IMR-90 (cell line): Measurements from ENCODE around the gene ZNF302. TPM values are rescaled to one million over a fixed set of nuclear protein-coding genes. Genes with fewer than 3 reads are reported as not detected.

Source experiments
- ATAC-seq: fragments of 200-7000 bp; cut with Tn5 transposase; 2 replicates; pipeline ENCODE4 v1.9.1; 2020; ENCODE audit warnings: low read depth, mild to moderate bottlenecking, moderate library complexity
- BruUV-seq: library from RNA; stranded (reverse); fragments of 400-500 nt; replicated peaks from 2 replicates; lab custom pipeline; 2021; lab: Mats Ljungman, UMichigan
- CTCF ChIA-PET: fragments of 300-600 bp; formaldehyde crosslinking; extraction: SDS; loops from one replicate; lab custom pipeline; 2021; ENCODE audit warnings: antibody characterized with exemption; lab: Yijun Ruan, JAX
- POLR2A ChIA-PET: fragments of 300-600 bp; sonication (Branson Sonifier 250); formaldehyde crosslinking; loops from one replicate; lab custom pipeline; 2022; ENCODE audit warnings: antibody characterized with exemption; ENCODE audit not compliant: unreplicated experiment; lab: Charles Lee
- DNase-seq: peaks from one replicate; pipeline ENCODE4 v3.0.0; 2013
- H2AFZ ChIP-seq: replicated peaks from 2 replicates; pipeline ENCODE3; 2013; ENCODE audit warnings: low read length, mild to moderate bottlenecking; ENCODE audit not compliant: poor library complexity
- H2AK5ac ChIP-seq: 2 replicates; pipeline ENCODE4 v1.6.1; 2013; ENCODE audit warnings: low read depth, low read length, inconsistent platforms
- H2AK9ac ChIP-seq: replicated peaks from 2 replicates; pipeline ENCODE3; 2013; ENCODE audit warnings: mild to moderate bottlenecking, low read depth, low read length, moderate library complexity; ENCODE audit not compliant: poor library complexity
- H2BK120ac ChIP-seq: 2 replicates; pipeline ENCODE4 v1.6.1; 2013; ENCODE audit warnings: low read depth, low read length, inconsistent platforms
- H2BK15ac ChIP-seq: 3 replicates; pipeline ENCODE4 v1.6.1; 2013; ENCODE audit warnings: low read depth, low read length, inconsistent platforms
- H2BK20ac ChIP-seq: 2 replicates; pipeline ENCODE4 v1.6.1; 2013; ENCODE audit warnings: low read depth, mild to moderate bottlenecking, inconsistent platforms, low read length, moderate library complexity
- H2BK5ac ChIP-seq: 2 replicates; pipeline ENCODE4 v1.6.1; 2013; ENCODE audit warnings: mild to moderate bottlenecking, low read depth, low read length, inconsistent platforms; ENCODE audit not compliant: poor library complexity, severe bottlenecking
- H3K14ac ChIP-seq: replicated peaks from 2 replicates; pipeline ENCODE4 v1.6.1; 2013; ENCODE audit warnings: low read depth, low read length, inconsistent platforms
- H3K18ac ChIP-seq: 2 replicates; pipeline ENCODE4 v1.6.1; 2013; ENCODE audit warnings: low read depth, low read length, control low read depth
- H3K23ac ChIP-seq: 2 replicates; pipeline ENCODE4 v1.6.1; 2013; ENCODE audit warnings: low read depth, low read length, inconsistent platforms
- H3K27ac ChIP-seq: 2 replicates; pipeline ENCODE4 v1.5.1; 2013; ENCODE audit warnings: mild to moderate bottlenecking, control low read depth, low read length; ENCODE audit not compliant: insufficient read depth
- H3K27me3 ChIP-seq: 2 replicates; pipeline ENCODE4 v1.6.1; 2013; ENCODE audit warnings: low read length; ENCODE audit not compliant: control insufficient read depth, insufficient read depth
- H3K36me3 ChIP-seq: 2 replicates; pipeline ENCODE4 v1.6.1; 2013; ENCODE audit warnings: low read length, mixed read lengths; ENCODE audit not compliant: control insufficient read depth, insufficient read depth
- H3K4ac ChIP-seq: 2 replicates; pipeline ENCODE4 v1.6.1; 2013; ENCODE audit warnings: low read depth, low read length, inconsistent platforms
- H3K4me1 ChIP-seq: 2 replicates; pipeline ENCODE4 v1.6.1; 2013; ENCODE audit warnings: low read length, mixed read lengths; ENCODE audit not compliant: control insufficient read depth, insufficient read depth
- H3K4me2 ChIP-seq: 2 replicates; pipeline ENCODE4 v1.6.1; 2013; ENCODE audit warnings: low read depth, mild to moderate bottlenecking, control low read depth, low read length, moderate library complexity
- H3K4me3 ChIP-seq: 2 replicates; pipeline ENCODE4 v1.5.1; 2013; ENCODE audit warnings: low read depth, mild to moderate bottlenecking, control low read depth, low read length, moderate library complexity; ENCODE audit not compliant: insufficient read depth
- H3K56ac ChIP-seq: 2 replicates; pipeline ENCODE4 v1.6.1; 2013; ENCODE audit warnings: low read length, inconsistent platforms; ENCODE audit not compliant: insufficient read depth; ENCODE audit errors: extremely low read depth
- H3K79me1 ChIP-seq, 2 experiments: 2 replicates each; pipeline ENCODE4 v1.6.1; 2013; ENCODE audit warnings: low read length in 2 of 2, inconsistent platforms in 1 of 2, low read depth in 1 of 2
- H3K9ac ChIP-seq: 2 replicates; pipeline ENCODE4 v1.6.1; 2013; ENCODE audit warnings: low read depth, low read length, control low read depth
- H3K9me1 ChIP-seq: 2 replicates; pipeline ENCODE4 v1.6.1; 2013; ENCODE audit warnings: low read length, inconsistent platforms; ENCODE audit not compliant: insufficient read depth
- H3K9me3 ChIP-seq: 2 replicates; pipeline ENCODE4 v1.6.1; 2013; ENCODE audit warnings: low read length; ENCODE audit not compliant: control insufficient read depth, insufficient read depth
- H4K20me1 ChIP-seq: 2 replicates; pipeline ENCODE4 v1.6.1; 2013; ENCODE audit warnings: low read length, inconsistent platforms; ENCODE audit not compliant: insufficient read depth
- H4K5ac ChIP-seq: 2 replicates; pipeline ENCODE4 v1.6.1; 2013; ENCODE audit warnings: mild to moderate bottlenecking, low read depth, low read length, control low read depth
- H4K8ac ChIP-seq, 2 experiments: 2 replicates each; pipeline ENCODE4 v1.6.1; 2013; ENCODE audit warnings: low read depth in 2 of 2, low read length in 2 of 2, control low read depth in 1 of 2, inconsistent platforms in 1 of 2
- H4K91ac ChIP-seq: 2 replicates; pipeline ENCODE4 v1.6.1; 2013; ENCODE audit warnings: low read depth, low read length, inconsistent platforms; ENCODE audit not compliant: insufficient read depth
- CHD1 ChIP-seq: IDR thresholded peaks from 2 replicates; pipeline ENCODE4 v1.6.1; 2012; ENCODE audit warnings: low read depth, low read length, improper control_type of control experiment
- CTCF ChIP-seq: conservative IDR thresholded peaks from 2 replicates; pipeline ENCODE4 v1.5.1; 2012; ENCODE audit warnings: mild to moderate bottlenecking, low read depth, low read length, improper control_type of control experiment
- NFE2L2 ChIP-seq: fragments of 150-350 bp; IDR thresholded peaks from 2 replicates; pipeline ENCODE4 v1.6.1; 2016; ENCODE audit warnings: low read depth, mild to moderate bottlenecking, low read length
- WGBS, 2 experiments: methylation state at CpG; one replicate each; pipeline versions ENCODE4 v1.1.5 to v1.1.7; 2013; ENCODE audit warnings: missing lambda C conversion rate in 2 of 2; ENCODE audit not compliant: insufficient read length in 1 of 2; ENCODE audit errors: extremely low coverage in 2 of 2; 5-methylcytosine and 5-hydroxymethylcytosine counted together
- dilution Hi-C: fragments of 300-500 bp; cut with HindIII; formaldehyde crosslinking; loops from one replicate; pipeline ENCODE4 v1.14.3; 2018; ENCODE audit warnings: low sequenced_read_pairs; ENCODE audit not compliant: unreplicated experiment
- in situ Hi-C: fragments of 300-500 bp; cut with MboI; formaldehyde crosslinking; loops from 3 replicates; pipeline ENCODE4 v1.14.3; 2019; ENCODE audit warnings: low sequenced_read_pairs, inconsistent platforms, mixed read lengths
- intact Hi-C: fragments of 100-400 bp; cut with micrococcal nuclease; formaldehyde crosslinking; loops from 2 replicates; pipeline ENCODE4 v1.10.0; 2022
- polyA plus RNA-seq, 3 experiments: library from polyadenylated mRNA; depleted of rRNA; stranded (reverse); fragments of >200 nt; gene quantifications; 2 replicates each; pipeline ENCODE4 v1.2.3, GENCODE V29; 2012; ENCODE audit warnings: low replicate concordance in 1 of 3
- total RNA-seq: library from RNA; depleted of rRNA; stranded (reverse); fragments of >200 nt; gene quantifications from 2 replicates; pipeline ENCODE4 v1.2.3, GENCODE V29; 2012

Gene ZNF302
- total and polyA plus RNA-seq, 2 of the 4 experiments (the other 2 are of a cell fraction), result 9.1 to 9.5 TPM

- Histone ChIP-seq H3K27me3 (no peaks in the 10 kb centered on the region), H3K23ac (no peak overlapping the region), H3K4me3 (no peak overlapping the region), H2BK15ac (no peak overlapping the region), H3K9ac (no peak overlapping the region), H3K14ac (no peak overlapping the region), H2AFZ (no peak overlapping the region), H2BK5ac (no peak overlapping the region), H2AK9ac (no peak overlapping the region), H4K20me1 (no peaks in the 10 kb centered on the region), H3K9me1 (no peaks in the 10 kb centered on the region), H4K5ac (no peak overlapping the region), H3K27ac (no peak overlapping the region), H4K91ac (no peak overlapping the region), H3K18ac (no peak overlapping the region), H4K8ac (no peak overlapping the region), H3K4me2 (no peak overlapping the region), H3K4me1 (no peaks in the 10 kb centered on the region), H2AK5ac (no peak overlapping the region), H3K9me3 (peaks cover 13% of the 10 kb centered on the region), H3K56ac (no peak overlapping the region), H2BK120ac (no peak overlapping the region), H2BK20ac (no peak overlapping the region), H3K36me3 (no peaks in the 10 kb centered on the region), H3K79me1 (no peaks in the 10 kb centered on the region), H3K4ac (no peak overlapping the region)
- POLR2A ChIA-PET, result no interaction called here
- dilution Hi-C loops (no loop called here), intact Hi-C loops (no loop called here), in situ Hi-C loops (no loop called here)
- ATAC-seq (no peak), DNase-seq (no peak)
- no TSS peak for BruUV-seq
- CTCF ChIA-PET, result no interaction called here
- TF ChIP-seq CHD1, result no peak
- TF ChIP-seq CTCF, result no peak
- no peak for TF ChIP-seq NFE2L2
- 50% methylated on average over 2 of the region's 2 CpGs; no CpG with 5 or more reads in 1 of the 2 experiments for WGBS, 2 experiments
Observed at GRCh38 chr19:34633802-34634201, 43.7 kb upstream of the ZNF302 start.
